GM12878 (cell line): ENCODE data around the gene PIK3R5. TPM values are rescaled to one million over a fixed set of nuclear protein-coding genes. Genes with fewer than 3 reads are reported as not detected.

ENCODE experiments used
- ATAC-seq: fragments of 200-7000 bp; cut with Tn5 transposase; 3 replicates; pipeline ENCODE4 v1.9.1; 2020; ENCODE audit warnings: mild to moderate bottlenecking, moderate library complexity
- BruUV-seq: library from RNA; stranded (reverse); fragments of 400-500 nt; replicated peaks from 2 replicates; lab custom pipeline; 2021; lab: Mats Ljungman, UMichigan
- CTCF ChIA-PET: fragments of 300-600 bp; sonication (Branson Sonifier 250); formaldehyde crosslinking; extraction: SDS; loops from one replicate; lab custom pipeline; 2021; ENCODE audit warnings: inconsistent platforms; lab: Yijun Ruan, JAX
- POLR2A ChIA-PET: fragments of 350-600 bp; formaldehyde crosslinking; extraction: SDS; loops from one replicate; lab custom pipeline; 2021; ENCODE audit warnings: inconsistent platforms; lab: Charles Lee
- RAD21 ChIA-PET: fragments of 300-600 bp; sonication (Branson Sonifier 250); formaldehyde crosslinking; loops from one replicate; lab custom pipeline; 2023; ENCODE audit warnings: antibody characterized with exemption; ENCODE audit not compliant: unreplicated experiment; lab: Charles Lee
- SMC1A ChIA-PET: fragments of 300-600 bp; sonication (Branson Sonifier 250); formaldehyde crosslinking; loops from one replicate; lab custom pipeline; 2023; ENCODE audit not compliant: unreplicated experiment, uncharacterized antibody; lab: Charles Lee
- DNase-seq: peaks from one replicate; pipeline ENCODE4 v3.0.0-alpha.2; 2011; ENCODE audit warnings: low read depth, low spot score
- FAIRE-seq: peaks from 3 replicates; lab custom pipeline; 2011; peaks lifted over from hg19 to GRCh38; lab: Jason Lieb, UNC
- H2AFZ ChIP-seq: 2 replicates; pipeline ENCODE4 v1.6.0; 2011; ENCODE audit warnings: low read depth, low read length, control low read depth; ENCODE audit not compliant: control insufficient read depth
- H3K27ac ChIP-seq: 2 replicates; pipeline ENCODE4 v1.5.1; 2011; ENCODE audit warnings: control low read depth; ENCODE audit not compliant: control insufficient read depth, insufficient read depth
- H3K27me3 ChIP-seq, 2 experiments: replicated peaks in 1 of 2; 2 replicates each; pipeline versions ENCODE4 v1.6.0 to v1.6.1; 2011; ENCODE audit warnings: low read length in 1 of 2; ENCODE audit not compliant: control insufficient read depth in 2 of 2, insufficient read depth in 2 of 2
- H3K36me3 ChIP-seq, 2 experiments: 2 replicates each; pipeline ENCODE4 v1.5.1; 2011; ENCODE audit warnings: low read length in 1 of 2; ENCODE audit not compliant: control insufficient read depth in 2 of 2, insufficient read depth in 2 of 2
- H3K4me1 ChIP-seq: 2 replicates; pipeline ENCODE4 v1.6.1; 2011; ENCODE audit warnings: mild to moderate bottlenecking, low read length, moderate library complexity, mixed read lengths; ENCODE audit not compliant: control insufficient read depth, insufficient read depth
- H3K4me2 ChIP-seq: 2 replicates; pipeline ENCODE4 v1.6.0; 2011; ENCODE audit warnings: control low read depth; ENCODE audit not compliant: control insufficient read depth, insufficient read depth
- H3K4me3 ChIP-seq: fragments of 200-600 bp; sonication (generic); 2 replicates; pipeline ENCODE4 v1.5.1; 2016
- H3K79me2 ChIP-seq: 2 replicates; pipeline ENCODE4 v1.6.0; 2011; ENCODE audit warnings: low read length; ENCODE audit not compliant: control insufficient read depth, insufficient read depth
- H3K9ac ChIP-seq: 2 replicates; pipeline ENCODE4 v1.8.0; 2011; ENCODE audit warnings: low read length, control low read depth, mixed read lengths; ENCODE audit not compliant: control insufficient read depth, insufficient read depth
- H3K9me3 ChIP-seq: replicated peaks from 3 replicates; pipeline ENCODE4 v1.5.1; 2011; ENCODE audit warnings: mild to moderate bottlenecking, low read length; ENCODE audit not compliant: control insufficient read depth, insufficient read depth
- H4K20me1 ChIP-seq: 2 replicates; pipeline ENCODE4 v1.6.0; 2011; ENCODE audit not compliant: control insufficient read depth, insufficient read depth
- CBFB ChIP-seq: IDR thresholded peaks from 2 replicates; pipeline ENCODE4 v1.6.1; 2016; ENCODE audit warnings: antibody characterized with exemption, low read depth
- FOXK2 ChIP-seq: fragments of 450-650 bp; IDR thresholded peaks from 2 replicates; pipeline ENCODE4 v1.6.1; 2017; ENCODE audit warnings: mild to moderate bottlenecking, moderate library complexity
- HDGF ChIP-seq: fragments of 450-650 bp; IDR thresholded peaks from 2 replicates; pipeline ENCODE4 v1.6.1; 2016; ENCODE audit warnings: antibody characterized with exemption
- JUNB ChIP-seq: IDR thresholded peaks from 2 replicates; pipeline ENCODE4 v1.6.1; 2016; ENCODE audit warnings: antibody characterized with exemption, mild to moderate bottlenecking
- MEF2A ChIP-seq: IDR thresholded peaks from 2 replicates; pipeline ENCODE4 v1.6.1; 2011; ENCODE audit warnings: low read depth, mild to moderate bottlenecking, low read length, moderate library complexity; ENCODE audit not compliant: insufficient read depth
- MEF2B ChIP-seq: fragments of 450-650 bp; IDR thresholded peaks from 2 replicates; pipeline ENCODE4 v1.6.1; 2018; ENCODE audit warnings: mild to moderate bottlenecking, moderate library complexity; ENCODE audit not compliant: partially characterized antibody, poor library complexity, severe bottlenecking
- NFIC ChIP-seq: IDR thresholded peaks from 2 replicates; pipeline ENCODE4 v1.6.1; 2012; ENCODE audit warnings: low read depth, mild to moderate bottlenecking, inconsistent platforms, low read length, moderate library complexity
- NR2C2 ChIP-seq: IDR thresholded peaks from 2 replicates; pipeline ENCODE4 v1.6.1; 2011; ENCODE audit warnings: borderline replicate concordance, low read depth; ENCODE audit not compliant: control insufficient read depth, insufficient read length
- PKNOX1 ChIP-seq: fragments of 450-650 bp; IDR thresholded peaks from 2 replicates; pipeline ENCODE4 v1.6.1; 2016; ENCODE audit warnings: mild to moderate bottlenecking
- POU2F2 ChIP-seq: IDR thresholded peaks from 3 replicates; pipeline ENCODE4 v1.6.1; 2011; ENCODE audit warnings: low read depth, mild to moderate bottlenecking, low read length, borderline replicate concordance
- RBBP5 ChIP-seq: fragments of 200-600 bp; sonication (generic); conservative IDR thresholded peaks from 2 replicates; pipeline ENCODE4 v1.6.1; 2016
- SPI1 ChIP-seq: IDR thresholded peaks from 2 replicates; pipeline ENCODE4 v1.6.1; 2011; ENCODE audit warnings: low read depth, mild to moderate bottlenecking, low read length, moderate library complexity, borderline replicate concordance; ENCODE audit not compliant: insufficient read depth
- TAF1 ChIP-seq: IDR thresholded peaks from 2 replicates; pipeline ENCODE4 v1.6.1; 2011; ENCODE audit warnings: mild to moderate bottlenecking, low read depth, low read length, borderline replicate concordance
- TBL1XR1 ChIP-seq: IDR thresholded peaks from 2 replicates; pipeline ENCODE4 v1.6.1; 2012; ENCODE audit warnings: low read depth, low read length, improper control_type of control experiment
- WGBS: methylation state at CpG from one replicate; pipeline ENCODE4 v1.1.6; 2016; ENCODE audit warnings: low lambda C conversion rate; ENCODE audit not compliant: insufficient replicate concordance, insufficient coverage; ENCODE audit errors: missing lambda C conversion rate; 5-methylcytosine and 5-hydroxymethylcytosine counted together
- in situ Hi-C: fragments of 300-500 bp; cut with MboI; formaldehyde crosslinking; loops from 9 replicates; pipeline ENCODE4 v1.14.3; 2018; ENCODE audit warnings: mixed read lengths
- intact Hi-C: fragments of 100-400 bp; cut with micrococcal nuclease; formaldehyde crosslinking; loops from one replicate; pipeline ENCODE4 v1.14.2; 2022; ENCODE audit not compliant: unreplicated experiment
- polyA plus RNA-seq, 11 experiments: library from polyadenylated mRNA; depleted of rRNA in 4 of 11; unstranded in 6 of 11; stranded (reverse) in 5 of 11; fragments of >200 nt; fragmentation: Nextera tagmentation in 4 of 11; fragmentation: Illumina TruSeq in 1 of 11; extraction: Ambion mirVana in 4 of 11; extraction: Trizol in 1 of 11; gene quantifications; 1 replicate in 1 of 11; 2 replicates in 10 of 11; pipeline versions ENCODE4 v1.2.1 to v1.2.3, GENCODE V29; 2011 to 2016; ENCODE audit warnings: inconsistent platforms in 2 of 11, missing spikeins in 2 of 11, low read depth in 1 of 11
- total RNA-seq, 4 experiments: library from RNA; depleted of rRNA in 3 of 4; stranded (reverse); fragments of >200 nt in 3 of 4; fragmentation: Illumina TruSeq in 1 of 4; extraction: Trizol in 1 of 4; gene quantifications; 2 replicates each; pipeline versions ENCODE4 v1.2.1 to v1.2.3, GENCODE V29; 2013 to 2021
- TF ChIP-seq, protein P1 (sequence below): fragments of 150-350 bp; IDR thresholded peaks from 2 replicates; pipeline ENCODE4 v1.6.1; 2014; ENCODE audit warnings: mild to moderate bottlenecking, low read depth, low read length
- TF ChIP-seq, protein P2 (sequence below): fragments of 450-650 bp; IDR thresholded peaks from 2 replicates; pipeline ENCODE4 v1.6.1; 2017; ENCODE audit warnings: mild to moderate bottlenecking, moderate library complexity
- TF ChIP-seq, protein P3 (sequence below): IDR thresholded peaks from 2 replicates; pipeline ENCODE4 v1.6.1; 2011; ENCODE audit warnings: low read depth, mild to moderate bottlenecking, low read length, moderate library complexity, borderline replicate concordance; ENCODE audit errors: extremely low read depth

Gene PIK3R5
- total and polyA plus RNA-seq, 10 of the 15 experiments (the other 5 are each of a cell fraction or from before 2014, with no cell fraction given), result 9.5 to 50.8 (median 35.5) TPM

DNA sequence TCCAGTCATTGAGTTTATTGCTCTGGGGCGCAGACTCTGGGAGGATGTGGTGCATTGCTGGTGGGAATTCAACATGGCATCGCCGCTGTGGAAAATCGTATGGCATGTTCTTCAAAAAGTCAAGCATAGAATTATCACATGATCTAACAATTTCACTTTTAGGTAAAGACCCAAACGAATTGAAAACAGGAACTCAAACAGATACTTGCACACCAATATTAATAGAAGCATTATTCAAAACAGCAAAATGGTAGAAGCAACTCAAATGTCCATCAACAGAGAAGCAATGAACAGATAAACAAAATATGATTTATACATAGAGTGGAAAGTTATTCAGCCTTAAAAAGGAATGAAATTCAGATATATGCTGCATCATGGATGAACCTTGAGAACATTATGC is 113.9 kb downstream of the PIK3R5 start:
- POLR2A ChIA-PET, result no interaction called here
- peaks cover 23 to 49% of the 10 kb centered on the region in 2 experiments for H3K36me3 ChIP-seq
- H3K4me1 ChIP-seq, result peaks cover 58% of the 10 kb centered on the region
- no TSS peak for BruUV-seq
- ATAC-seq (no peak), DNase-seq (no peak), FAIRE-seq (peak; percentile 64)
- peaks cover 6% of the 10 kb centered on the region; the same call in 2 of the 3 replicates for H3K9me3 ChIP-seq
- in situ Hi-C loops, result no loop called here
- peak overlapping the region; percentile 78 for H3K4me2 ChIP-seq
- WGBS, result 35% methylated on average over 5 of the region's 5 CpGs
- RAD21 ChIA-PET, result interaction anchor here (2.5 kb wide), 1 partner anchor 41 kb away, joined by 17 read pairs; no protein-coding TSS in a partner anchor
- H3K4me3 ChIP-seq, result 0 out of 2 replicates have a peak overlapping the region, but pooled peaks have one; percentile 30
- CTCF ChIA-PET, result no interaction called here
- H2AFZ ChIP-seq, result no peak overlapping the region
- no peak overlapping the region; the same call in 1 of the 2 replicates for H3K9ac ChIP-seq
- no peaks in the 10 kb centered on the region for H4K20me1 ChIP-seq
- intact Hi-C loops, result no loop called here
- H3K27me3 ChIP-seq, result no peaks in the 10 kb centered on the region
- SMC1A ChIA-PET, result interaction anchor here (2.6 kb wide), 1 partner anchor 43 kb away, joined by 28 read pairs; no protein-coding TSS in a partner anchor
- peak overlapping the region; percentile 83 for H3K27ac ChIP-seq
- peaks cover 69% of the 10 kb centered on the region for H3K79me2 ChIP-seq
- TF ChIP-seq TBL1XR1, result no peak
- TF ChIP-seq JUNB, result peak; percentile 67
- TF ChIP-seq RBBP5, result no peak
- TF ChIP-seq PKNOX1, result peak; percentile 74; the same call in 1 of the 2 replicates
- TF ChIP-seq NFIC, result peak; percentile 74
- TF ChIP-seq, protein P1, sequence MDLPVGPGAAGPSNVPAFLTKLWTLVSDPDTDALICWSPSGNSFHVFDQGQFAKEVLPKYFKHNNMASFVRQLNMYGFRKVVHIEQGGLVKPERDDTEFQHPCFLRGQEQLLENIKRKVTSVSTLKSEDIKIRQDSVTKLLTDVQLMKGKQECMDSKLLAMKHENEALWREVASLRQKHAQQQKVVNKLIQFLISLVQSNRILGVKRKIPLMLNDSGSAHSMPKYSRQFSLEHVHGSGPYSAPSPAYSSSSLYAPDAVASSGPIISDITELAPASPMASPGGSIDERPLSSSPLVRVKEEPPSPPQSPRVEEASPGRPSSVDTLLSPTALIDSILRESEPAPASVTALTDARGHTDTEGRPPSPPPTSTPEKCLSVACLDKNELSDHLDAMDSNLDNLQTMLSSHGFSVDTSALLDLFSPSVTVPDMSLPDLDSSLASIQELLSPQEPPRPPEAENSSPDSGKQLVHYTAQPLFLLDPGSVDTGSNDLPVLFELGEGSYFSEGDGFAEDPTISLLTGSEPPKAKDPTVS, result no peak
- no peak for TF ChIP-seq NR2C2
- TF ChIP-seq FOXK2, result no peak
- TF ChIP-seq, protein P2, sequence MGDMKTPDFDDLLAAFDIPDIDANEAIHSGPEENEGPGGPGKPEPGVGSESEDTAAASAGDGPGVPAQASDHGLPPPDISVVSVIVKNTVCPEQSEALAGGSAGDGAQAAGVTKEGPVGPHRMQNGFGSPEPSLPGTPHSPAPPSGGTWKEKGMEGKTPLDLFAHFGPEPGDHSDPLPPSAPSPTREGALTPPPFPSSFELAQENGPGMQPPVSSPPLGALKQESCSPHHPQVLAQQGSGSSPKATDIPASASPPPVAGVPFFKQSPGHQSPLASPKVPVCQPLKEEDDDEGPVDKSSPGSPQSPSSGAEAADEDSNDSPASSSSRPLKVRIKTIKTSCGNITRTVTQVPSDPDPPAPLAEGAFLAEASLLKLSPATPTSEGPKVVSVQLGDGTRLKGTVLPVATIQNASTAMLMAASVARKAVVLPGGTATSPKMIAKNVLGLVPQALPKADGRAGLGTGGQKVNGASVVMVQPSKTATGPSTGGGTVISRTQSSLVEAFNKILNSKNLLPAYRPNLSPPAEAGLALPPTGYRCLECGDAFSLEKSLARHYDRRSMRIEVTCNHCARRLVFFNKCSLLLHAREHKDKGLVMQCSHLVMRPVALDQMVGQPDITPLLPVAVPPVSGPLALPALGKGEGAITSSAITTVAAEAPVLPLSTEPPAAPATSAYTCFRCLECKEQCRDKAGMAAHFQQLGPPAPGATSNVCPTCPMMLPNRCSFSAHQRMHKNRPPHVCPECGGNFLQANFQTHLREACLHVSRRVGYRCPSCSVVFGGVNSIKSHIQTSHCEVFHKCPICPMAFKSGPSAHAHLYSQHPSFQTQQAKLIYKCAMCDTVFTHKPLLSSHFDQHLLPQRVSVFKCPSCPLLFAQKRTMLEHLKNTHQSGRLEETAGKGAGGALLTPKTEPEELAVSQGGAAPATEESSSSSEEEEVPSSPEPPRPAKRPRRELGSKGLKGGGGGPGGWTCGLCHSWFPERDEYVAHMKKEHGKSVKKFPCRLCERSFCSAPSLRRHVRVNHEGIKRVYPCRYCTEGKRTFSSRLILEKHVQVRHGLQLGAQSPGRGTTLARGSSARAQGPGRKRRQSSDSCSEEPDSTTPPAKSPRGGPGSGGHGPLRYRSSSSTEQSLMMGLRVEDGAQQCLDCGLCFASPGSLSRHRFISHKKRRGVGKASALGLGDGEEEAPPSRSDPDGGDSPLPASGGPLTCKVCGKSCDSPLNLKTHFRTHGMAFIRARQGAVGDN, result peak; percentile 87
- TF ChIP-seq CBFB, result no peak
- TF ChIP-seq, protein P3, sequence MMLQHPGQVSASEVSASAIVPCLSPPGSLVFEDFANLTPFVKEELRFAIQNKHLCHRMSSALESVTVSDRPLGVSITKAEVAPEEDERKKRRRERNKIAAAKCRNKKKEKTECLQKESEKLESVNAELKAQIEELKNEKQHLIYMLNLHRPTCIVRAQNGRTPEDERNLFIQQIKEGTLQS, result no peak
- 0 out of 2 replicates have a peak, but pooled peaks have one; percentile 80 for TF ChIP-seq MEF2A
- TF ChIP-seq POU2F2, result no peak; the same call in 2 of the 3 replicates
- peak; percentile 50 for TF ChIP-seq MEF2B
- TF ChIP-seq TAF1, result no peak
- no peak for TF ChIP-seq HDGF
- peak; percentile 83 for TF ChIP-seq SPI1
